Astrocyte (in vitro differentiated cells and primary cell): Measurements from ENCODE around the gene OMA1.

Experiments used
- CTCF ChIP-seq: IDR thresholded peaks from 2 replicates; pipeline ENCODE4 v1.5.1; 2011; ENCODE audit warnings: low read depth, mild to moderate bottlenecking, inconsistent platforms, low read length, moderate library complexity; ENCODE audit not compliant: insufficient read depth
- EZH2 ChIP-seq: IDR thresholded peaks from 2 replicates; pipeline ENCODE4 v1.6.1; 2012; ENCODE audit warnings: mild to moderate bottlenecking, low read length, inconsistent platforms; ENCODE audit not compliant: insufficient read depth

GRCh38 chr1:58585581-58586151 lies 39.1 kb upstream of the OMA1 start:
- TF ChIP-seq CTCF = no peak
- no peak for TF ChIP-seq EZH2
